K562 (cell line): Measurements from ENCODE around the gene TNNT3. TPM values are rescaled to one million over a fixed set of nuclear protein-coding genes. Genes with fewer than 3 reads are reported as not detected.

Source experiments
- ATAC-seq: fragments of 200-7000 bp; cut with Tn5 transposase; 3 replicates; pipeline ENCODE4 v1.9.1; 2020; ENCODE audit warnings: moderate library complexity
- BruUV-seq: library from RNA; stranded (reverse); fragments of 400-500 nt; replicated peaks from 2 replicates; lab custom pipeline; 2021; lab: Mats Ljungman, UMichigan
- CTCF ChIA-PET: fragments of 300-600 bp; formaldehyde crosslinking; extraction: SDS; loops from one replicate; lab custom pipeline; 2021; ENCODE audit warnings: low intra/inter-chr PET ratio; lab: Yijun Ruan, JAX
- POLR2A ChIA-PET: fragments of 300-600, 350-650 bp; sonication (Branson Sonifier 250); formaldehyde crosslinking; extraction: SDS; loops from one replicate; lab custom pipeline; 2021; ENCODE audit warnings: antibody characterized with exemption, inconsistent platforms; lab: Yijun Ruan, JAX
- DNase-seq, 4 experiments: peaks; one replicate each; pipeline versions ENCODE4 v3.0.0 to v3.0.0-alpha.2; 2011 to 2018; ENCODE audit warnings: low spot score in 3 of 4, mixed read lengths in 3 of 4; ENCODE audit errors: extremely low read depth in 1 of 4
- FAIRE-seq: peaks from 2 replicates; lab custom pipeline; 2011; peaks lifted over from hg19 to GRCh38; lab: Jason Lieb, UNC
- H2AFZ ChIP-seq: 2 replicates; pipeline ENCODE4 v1.6.0; 2011; ENCODE audit warnings: low read depth, low read length, control low read depth, inconsistent platforms
- H3K27ac ChIP-seq: fragments of 200-600 bp; 3 replicates; pipeline ENCODE4 v1.8.0; 2011; ENCODE audit warnings: low read depth, mild to moderate bottlenecking, control low read depth, inconsistent platforms, low read length, moderate library complexity, mixed read lengths; ENCODE audit errors: extremely low read depth
- H3K27me3 ChIP-seq, 2 experiments: fragments of 300-600 bp in 1 of 2; 2 replicates in 1 of 2; 3 replicates in 1 of 2; pipeline versions ENCODE4 v1.6.0 to v1.8.0; 2011; ENCODE audit warnings: inconsistent platforms in 2 of 2, low read length in 2 of 2, mild to moderate bottlenecking in 1 of 2, mixed read lengths in 1 of 2, moderate library complexity in 1 of 2; ENCODE audit not compliant: control insufficient read depth in 2 of 2, insufficient read depth in 2 of 2
- H3K36me3 ChIP-seq: fragments of 300-600 bp; 3 replicates; pipeline ENCODE4 v1.8.0; 2011; ENCODE audit warnings: mild to moderate bottlenecking, low read length, inconsistent platforms; ENCODE audit not compliant: control insufficient read depth, insufficient read depth
- H3K4me1 ChIP-seq, 2 experiments: fragments of 200-600 bp in 1 of 2; replicated peaks in 1 of 2; 2 replicates in 1 of 2; 3 replicates in 1 of 2; pipeline versions ENCODE4 v1.5.1 to v1.8.0; 2011; ENCODE audit warnings: inconsistent platforms in 2 of 2, low read length in 2 of 2, mild to moderate bottlenecking in 1 of 2, mixed read lengths in 1 of 2, moderate library complexity in 1 of 2; ENCODE audit not compliant: control insufficient read depth in 2 of 2, insufficient read depth in 2 of 2
- H3K4me2 ChIP-seq: 2 replicates; pipeline ENCODE4 v1.6.1; 2011; ENCODE audit warnings: low read length, control low read depth, inconsistent platforms, mixed read lengths; ENCODE audit not compliant: insufficient read depth
- H3K4me3 ChIP-seq: fragments of 200-600 bp; sonication (generic), shearing (Covaris generic); 2 replicates; pipeline ENCODE4 v1.5.1; 2016; ENCODE audit warnings: control low read depth, inconsistent platforms
- H3K79me2 ChIP-seq: fragments of 200-600 bp; 3 replicates; pipeline ENCODE4 v1.8.0; 2011; ENCODE audit warnings: low read length, inconsistent platforms; ENCODE audit not compliant: control insufficient read depth, insufficient read depth
- H3K9ac ChIP-seq, 2 experiments: 2 replicates each; pipeline versions ENCODE4 v1.6.0 to v1.6.1; 2011; ENCODE audit warnings: low read depth in 2 of 2, low read length in 2 of 2, control low read depth in 1 of 2, inconsistent platforms in 1 of 2, mild to moderate bottlenecking in 1 of 2, mixed read lengths in 1 of 2; ENCODE audit not compliant: insufficient read depth in 1 of 2
- H3K9me1 ChIP-seq: one replicate; pipeline ENCODE4 v1.6.0; 2011; ENCODE audit warnings: inconsistent platforms, mild to moderate bottlenecking, low read length, moderate library complexity; ENCODE audit not compliant: control insufficient read depth, insufficient read depth
- H3K9me3 ChIP-seq: replicated peaks from 2 replicates; pipeline ENCODE4 v1.5.1; 2011; ENCODE audit warnings: low read depth, low read length, inconsistent platforms; ENCODE audit not compliant: control insufficient read depth, insufficient read depth
- H4K20me1 ChIP-seq: replicated peaks from 2 replicates; pipeline ENCODE4 v1.6.1; 2011; ENCODE audit warnings: low read length, inconsistent platforms, mixed read lengths; ENCODE audit not compliant: control insufficient read depth, insufficient read depth
- ARID1B ChIP-seq: fragments of 450-650 bp; IDR thresholded peaks from 2 replicates; pipeline ENCODE4 v1.6.1; 2016; ENCODE audit warnings: antibody characterized with exemption, mild to moderate bottlenecking, inconsistent platforms
- CCNT2 ChIP-seq: IDR thresholded peaks from 2 replicates; pipeline ENCODE4 v1.6.1; 2011; ENCODE audit warnings: borderline replicate concordance, low read depth, mild to moderate bottlenecking, moderate library complexity, mixed read lengths, low read length; ENCODE audit not compliant: insufficient read length; ENCODE audit errors: extremely low read depth
- FOXK2 ChIP-seq, 2 experiments: fragments of 450-650 bp; IDR thresholded peaks in 1 of 2; conservative IDR thresholded peaks in 1 of 2; 2 replicates each; pipeline ENCODE4 v1.6.1; 2016; ENCODE audit warnings: low read depth in 2 of 2, mild to moderate bottlenecking in 1 of 2
- NKRF ChIP-seq: fragments of 450-650 bp; IDR thresholded peaks from 2 replicates; pipeline ENCODE4 v1.6.1; 2016; ENCODE audit warnings: borderline replicate concordance
- STAT5A ChIP-seq: IDR thresholded peaks from 2 replicates; pipeline ENCODE4 v1.6.1; 2012; ENCODE audit warnings: low read length, inconsistent platforms, borderline replicate concordance
- TEAD2 ChIP-seq: fragments of 450-650 bp; IDR thresholded peaks from 2 replicates; pipeline ENCODE4 v1.6.1; 2016; ENCODE audit warnings: missing genetic modification characterization, control low read depth, missing compliant biosample characterization
- THRA ChIP-seq: fragments of 450-650 bp; IDR thresholded peaks from 2 replicates; pipeline ENCODE4 v1.6.1; 2017; ENCODE audit warnings: mild to moderate bottlenecking, moderate library complexity
- ZNF592 ChIP-seq: fragments of 450-650 bp; IDR thresholded peaks from 2 replicates; pipeline ENCODE4 v1.6.1; 2017; ENCODE audit warnings: antibody characterized with exemption, mild to moderate bottlenecking
- ZNF655 ChIP-seq: fragments of 250-450 bp; sonication (Bioruptor Pico); IDR thresholded peaks from 2 replicates; pipeline ENCODE4 v1.5.0; 2021
- WGBS: fragments of 100-300 bp; shearing (Covaris generic); methylation state at CpG from one replicate; pipeline ENCODE4 v1.1.6; 2016; ENCODE audit warnings: low coverage, mixed read lengths; ENCODE audit not compliant: insufficient coverage; ENCODE audit errors: missing lambda C conversion rate; 5-methylcytosine and 5-hydroxymethylcytosine counted together
- in situ Hi-C: fragments of 300-500 bp; cut with MboI; formaldehyde crosslinking; loops from 4 replicates; pipeline ENCODE4 v1.15.0; 2018; ENCODE audit warnings: inconsistent platforms, mixed read lengths
- intact Hi-C: fragments of 100-400 bp; cut with micrococcal nuclease; formaldehyde crosslinking; loops from 2 replicates; pipeline ENCODE4 v1.14.2; 2022
- polyA plus RNA-seq, 8 experiments: library from polyadenylated mRNA; depleted of rRNA in 4 of 8; stranded (reverse) in 5 of 8; unstranded in 3 of 8; fragments of >200 nt; fragmentation: Nextera tagmentation in 2 of 8; fragmentation: Illumina TruSeq in 1 of 8; extraction: Ambion mirVana in 2 of 8; extraction: Trizol in 1 of 8; gene quantifications; 2 replicates each; pipeline versions ENCODE4 v1.2.1 to v1.2.3, GENCODE V29; 2011 to 2014; ENCODE audit warnings: inconsistent platforms in 1 of 8, missing spikeins in 1 of 8
- total RNA-seq, 7 experiments: library from RNA; depleted of rRNA in 6 of 7; stranded (reverse); fragments of >200 nt in 6 of 7; fragmentation: Illumina TruSeq in 2 of 7; extraction: Trizol in 2 of 7; gene quantifications; 2 replicates each; pipeline versions ENCODE4 v1.2.1 to v1.2.3, GENCODE V29; 2011 to 2021; ENCODE audit warnings: low replicate concordance in 1 of 7
- TF ChIP-seq, protein P1 (sequence below): sonication (generic); formaldehyde crosslinking; IDR thresholded peaks from 2 replicates; pipeline ENCODE4 v1.8.0; 2022; ENCODE audit warnings: missing genetic modification reagents, mild to moderate bottlenecking, borderline replicate concordance

TNNT3 gene
- total and polyA plus RNA-seq, 9 of the 15 experiments (the other 6 are each of a cell fraction or from before 2014, with no cell fraction given): 0.10 TPM; not detected in 8

DNA sequence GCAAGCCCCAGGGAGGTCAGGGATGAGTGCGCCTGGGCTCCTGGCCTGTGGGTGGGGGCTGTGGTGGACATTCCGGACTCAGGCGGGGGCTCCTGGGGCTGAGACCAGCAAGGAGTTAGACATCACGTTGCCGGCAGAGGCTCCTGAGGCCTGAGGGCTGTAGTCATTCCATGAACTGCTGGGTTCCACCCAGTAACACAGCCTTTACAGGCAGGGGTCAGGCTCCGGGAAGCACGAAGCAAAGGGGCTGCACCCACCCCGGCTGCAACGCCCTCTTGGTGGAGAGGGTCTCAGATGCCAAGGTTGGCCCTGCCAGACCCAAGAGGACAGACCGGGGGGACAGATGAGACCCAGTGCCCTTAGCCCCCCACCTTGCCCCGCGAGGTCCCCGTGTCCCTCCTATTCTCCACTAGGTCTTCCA, 9.0 kb downstream of the TNNT3 start:
- POLR2A ChIA-PET: no interaction called here
- BruUV-seq: no TSS peak
- Histone ChIP-seq H3K4me1 (peaks cover 0 to 44% of the 10 kb centered on the region in 2 experiments; a peak in 2 of 5 replicates), H3K9me1 (no peaks in the 10 kb centered on the region), H3K27me3 (peaks cover 32 to 82% of the 10 kb centered on the region in 2 experiments; a peak in 4 of 5 replicates), H3K9ac (no peak overlapping the region), H3K79me2 (no peaks in the 10 kb centered on the region), H2AFZ (no peak overlapping the region), H3K4me3 (no peak overlapping the region), H3K9me3 (no peaks in the 10 kb centered on the region), H3K27ac (no peak overlapping the region), H3K4me2 (no peak overlapping the region), H3K36me3 (no peaks in the 10 kb centered on the region), H4K20me1 (peaks cover 19% of the 10 kb centered on the region; the same call in 1 of the 2 replicates)
- CTCF ChIA-PET: no interaction called here
- WGBS: 7% methylated on average over 7 of the region's 13 CpGs
- in situ Hi-C loops (no loop called here), intact Hi-C loops (no loop called here)
- ATAC-seq (no peak), FAIRE-seq (no peak), DNase-seq (no peak)
- TF ChIP-seq THRA: no peak
- TF ChIP-seq ZNF592: no peak
- TF ChIP-seq NKRF: no peak
- TF ChIP-seq TEAD2 (tag): no peak
- no peak for TF ChIP-seq ZNF655
- TF ChIP-seq CCNT2: no peak
- TF ChIP-seq, protein P1, sequence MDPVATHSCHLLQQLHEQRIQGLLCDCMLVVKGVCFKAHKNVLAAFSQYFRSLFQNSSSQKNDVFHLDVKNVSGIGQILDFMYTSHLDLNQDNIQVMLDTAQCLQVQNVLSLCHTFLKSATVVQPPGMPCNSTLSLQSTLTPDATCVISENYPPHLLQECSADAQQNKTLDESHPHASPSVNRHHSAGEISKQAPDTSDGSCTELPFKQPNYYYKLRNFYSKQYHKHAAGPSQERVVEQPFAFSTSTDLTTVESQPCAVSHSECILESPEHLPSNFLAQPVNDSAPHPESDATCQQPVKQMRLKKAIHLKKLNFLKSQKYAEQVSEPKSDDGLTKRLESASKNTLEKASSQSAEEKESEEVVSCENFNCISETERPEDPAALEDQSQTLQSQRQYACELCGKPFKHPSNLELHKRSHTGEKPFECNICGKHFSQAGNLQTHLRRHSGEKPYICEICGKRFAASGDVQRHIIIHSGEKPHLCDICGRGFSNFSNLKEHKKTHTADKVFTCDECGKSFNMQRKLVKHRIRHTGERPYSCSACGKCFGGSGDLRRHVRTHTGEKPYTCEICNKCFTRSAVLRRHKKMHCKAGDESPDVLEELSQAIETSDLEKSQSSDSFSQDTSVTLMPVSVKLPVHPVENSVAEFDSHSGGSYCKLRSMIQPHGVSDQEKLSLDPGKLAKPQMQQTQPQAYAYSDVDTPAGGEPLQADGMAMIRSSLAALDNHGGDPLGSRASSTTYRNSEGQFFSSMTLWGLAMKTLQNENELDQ (CRISPR knock-in tag): no peak
- TF ChIP-seq ARID1B: no peak
- TF ChIP-seq FOXK2 (conservative IDR thresholded peaks at IDR 0.05 in 1 of 2, IDR thresholded peaks at IDR 0.05 in 1 of 2; ENCODE audit: low read depth in 2 of 2): no peak
- no peak for TF ChIP-seq STAT5A
